GM18517 (cell line): ENCODE results near the gene SSX5.
"Not testable (repeated sequence)": the region's sequence is repeated elsewhere in the genome, so short reads cannot be mapped to it uniquely, and the experiment has no call there.

Experiments
- ATAC-seq: cut with Tn5 transposase; IDR thresholded peaks from one replicate; pipeline ENCODE4 v1.9.1; 2021; ENCODE audit warnings: mild to moderate bottlenecking, moderate library complexity; ENCODE audit not compliant: unreplicated experiment

The SSX5 gene

DNA sequence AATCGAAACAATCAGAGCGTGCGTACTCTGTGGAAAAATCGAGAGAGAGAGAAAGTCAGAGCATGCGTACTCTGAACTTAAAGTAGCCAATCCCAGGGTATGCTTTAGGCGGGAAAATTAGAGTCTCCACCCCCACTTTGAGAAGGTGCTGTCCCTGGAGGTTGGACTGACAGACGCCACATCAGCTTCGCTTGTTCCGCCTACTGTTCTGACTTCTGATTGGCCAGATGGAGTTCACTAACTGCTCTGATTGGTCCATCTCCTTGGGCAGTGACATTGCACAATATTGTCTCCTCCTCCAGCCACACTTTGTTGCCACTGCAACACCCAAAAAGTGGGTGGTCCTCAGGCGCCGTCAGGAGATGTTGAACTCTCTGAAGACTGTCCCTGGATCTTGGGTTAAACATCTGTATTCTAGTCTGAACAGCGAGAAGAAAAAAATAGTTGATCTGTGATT is at the start of gene SSX5:
Gene SSX5 (minus strand): TSS at position 51 of the 457 bp plus-strand sequence. CDS start 1,437 bp downstream, outside the sequence.
- ATAC-seq, result no peak

DNA sequence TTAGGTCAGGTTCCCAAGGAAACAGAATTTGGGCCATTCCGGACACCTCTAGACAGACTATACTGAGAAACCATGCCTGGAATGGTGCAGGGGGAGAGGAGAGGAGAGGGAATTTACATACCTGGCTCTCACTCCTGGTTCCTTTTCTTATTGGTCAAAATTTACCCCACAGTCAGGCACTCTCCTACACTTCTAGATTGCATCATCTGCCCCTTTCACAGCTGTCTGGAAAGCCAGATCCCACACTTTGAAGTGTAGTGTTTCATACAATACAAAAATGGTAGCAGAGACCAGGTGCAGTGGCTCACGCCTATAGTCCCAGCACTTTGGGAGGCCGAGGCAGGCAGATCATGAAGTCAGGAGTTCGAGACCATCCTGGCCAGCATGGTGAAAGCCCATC is 27.6 kb upstream of the SSX5 start:
- ATAC-seq, result not testable (repeated sequence)

DNA sequence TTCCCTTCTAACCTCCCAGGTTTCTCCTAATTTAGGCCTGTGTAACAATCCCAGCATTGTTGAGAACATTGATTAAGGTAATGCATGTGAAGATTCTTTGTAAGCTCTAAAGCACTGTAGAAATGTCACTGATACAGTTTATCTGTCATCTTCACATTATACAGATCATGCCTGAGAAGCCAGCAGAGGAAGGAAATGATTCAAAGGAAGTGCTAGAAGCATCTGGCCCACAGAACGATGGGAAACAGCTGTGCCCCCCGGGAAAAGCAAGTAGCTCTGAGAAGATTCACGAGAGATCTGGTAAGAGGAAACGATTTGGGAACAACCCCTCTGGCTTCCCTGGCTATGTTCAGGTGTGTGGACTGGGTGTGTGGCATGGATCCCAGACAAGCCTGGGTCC is 17.7 kb upstream of the SSX5 start:
- ATAC-seq, result not testable (repeated sequence)

- not testable (repeated sequence) for ATAC-seq
Observed at GRCh38 chrX:48190024-48190423, 6.6 kb downstream of the SSX5 start.

- not testable (repeated sequence) for ATAC-seq
Observed at GRCh38 chrX:48181882-48182281, 14.7 kb downstream of the SSX5 start.

GRCh38 chrX:48180811-48181210 is 15.8 kb downstream of the SSX5 start:
- ATAC-seq, result no peak

GRCh38 chrX:48179691-48180090 is 16.9 kb downstream of the SSX5 start:
- no peak for ATAC-seq

- not testable (repeated sequence) for ATAC-seq
Observed at GRCh38 chrX:48166322-48166721, 30.3 kb downstream of the SSX5 start.

- ATAC-seq, result no peak
Observed at GRCh38 chrX:48165241-48165640, 31.4 kb downstream of the SSX5 start.

- ATAC-seq, result no peak
Observed at GRCh38 chrX:48156014-48156413, 40.6 kb downstream of the SSX5 start.

DNA sequence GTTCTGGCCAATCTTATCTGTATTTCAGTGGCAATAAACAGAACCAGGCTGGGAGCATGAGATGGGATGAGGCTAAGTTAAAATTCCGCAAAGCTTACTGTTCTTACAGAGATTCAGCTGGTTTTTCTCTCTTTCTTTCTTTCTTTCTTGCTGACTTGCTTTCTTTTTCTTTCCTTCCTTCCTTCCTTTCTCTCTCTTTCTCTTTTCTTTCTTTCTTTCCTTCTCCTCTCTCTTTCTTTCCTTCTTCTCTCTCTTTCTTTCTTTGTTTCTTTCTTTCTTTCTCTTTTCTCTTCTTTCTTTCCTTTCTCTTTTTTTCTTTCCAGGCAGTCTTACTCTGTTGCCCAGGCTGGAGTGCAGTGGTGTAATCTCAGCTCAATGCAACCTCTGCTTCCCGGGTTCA is 41.8 kb downstream of the SSX5 start:
- ATAC-seq, result no peak

DNA sequence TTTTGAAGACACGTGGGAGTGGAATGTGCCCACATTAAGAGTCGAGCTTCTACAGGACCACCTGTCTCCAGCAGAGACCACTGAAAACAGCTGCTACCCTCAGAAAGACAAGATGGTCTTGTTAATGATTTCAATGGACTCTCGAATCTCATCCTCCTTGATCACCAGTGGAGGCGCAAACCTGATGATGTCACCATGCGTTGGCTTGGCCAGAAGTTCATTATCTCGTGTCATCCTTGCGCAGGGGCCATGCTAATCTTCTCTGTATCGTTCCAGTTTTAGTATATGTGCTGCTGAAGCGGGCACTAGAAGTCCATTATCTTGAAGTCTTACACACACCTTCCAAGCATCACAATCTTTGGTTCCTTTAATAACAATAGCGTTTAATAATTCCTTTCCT is 42.8 kb downstream of the SSX5 start:
- no peak for ATAC-seq

DNA sequence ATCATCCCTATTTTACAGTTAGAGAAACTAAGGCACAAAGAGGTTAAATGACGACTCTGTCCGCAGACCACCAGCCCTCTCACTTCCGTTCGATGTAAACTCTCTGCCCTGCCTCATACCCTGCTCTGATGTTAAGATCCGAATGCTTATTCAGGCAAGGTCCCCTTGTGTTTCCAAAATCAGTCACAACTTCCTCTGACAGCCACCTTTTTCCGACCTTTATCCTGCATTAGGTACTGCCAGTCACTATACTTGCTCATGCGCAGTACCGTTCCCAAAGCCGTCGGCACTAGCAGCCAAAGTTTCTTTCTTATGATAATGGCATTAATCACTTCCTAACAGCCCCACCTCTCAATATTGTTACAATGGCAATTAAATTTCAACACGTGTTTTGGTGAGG is 53.9 kb downstream of the SSX5 start:
- ATAC-seq, result not testable (repeated sequence)

GRCh38 chrX:48141810-48142508 is 54.6 kb downstream of the SSX5 start:
- ATAC-seq, result not testable (repeated sequence)

GRCh38 chrX:48139076-48139475 is 57.5 kb downstream of the SSX5 start:
- ATAC-seq, result not testable (repeated sequence)
